ENCODE data around the gene GMIP. TPM values are rescaled to one million over a fixed set of nuclear protein-coding genes. Genes with fewer than 3 reads are reported as not detected.
A peak's percentile ranks its signal among the peaks of the same experiment; 100 is the strongest.

GMIP gene
- total and polyA plus RNA-seq, 2 of the 4 experiments (the other 2 are of a cell fraction): 4.1 to 11.0 TPM

- peak overlapping the region; percentile 78; the same call in 1 of the 2 replicates for H3K4me3 ChIP-seq (ENCODE audit: insufficient read depth, low read depth, low read length)
- POLR2A ChIA-PET (ENCODE audit: unreplicated experiment): no interaction called here
- ATAC-seq (ENCODE audit: low read depth) (no peak), DNase-seq (no peak)
- TF ChIP-seq NFE2L2 (IDR thresholded peaks at IDR 0.05; ENCODE audit: low read depth, low read length) (no peak), POLR2A (IDR thresholded peaks at IDR 0.05; ENCODE audit: low read depth, low read length) (no peak), RFX5 (IDR thresholded peaks at IDR 0.05; ENCODE audit: low read depth, low read length) (no peak), SMC3 (IDR thresholded peaks at IDR 0.05; ENCODE audit: low read depth, low read length) (no peak)
- H3K18ac ChIP-seq (ENCODE audit: low read depth, low read length): no peak overlapping the region
- no peak overlapping the region for H3K27ac ChIP-seq (ENCODE audit: insufficient read depth, low read length)
- H3K4me2 ChIP-seq (ENCODE audit: low read depth, low read length): peak overlapping the region; percentile 92
- H3K79me1 ChIP-seq (ENCODE audit: low read depth in 1 of 2, low read length in 2 of 2): peaks cover 20 to 42% of the 10 kb centered on the region in 2 experiments
- H3K36me3 ChIP-seq (ENCODE audit: control insufficient read depth, insufficient read depth, low read length): peaks cover 24% of the 10 kb centered on the region
- H3K14ac ChIP-seq (replicated peaks; ENCODE audit: low read depth, low read length): 0 out of 2 replicates have a peak overlapping the region, but pooled peaks have one; percentile 4
- peak overlapping the region; percentile 76 for H2AK9ac ChIP-seq (replicated peaks; ENCODE audit: low read depth, low read length, poor library complexity)
- dilution Hi-C loops (cut with HindIII; ENCODE audit: low sequenced_read_pairs, unreplicated experiment): no loop called here
- H3K9me1 ChIP-seq (ENCODE audit: insufficient read depth, low read length): peaks cover 22% of the 10 kb centered on the region
- in situ Hi-C loops (cut with MboI; ENCODE audit: low sequenced_read_pairs): no loop called here
- no peak overlapping the region for H2BK15ac ChIP-seq (ENCODE audit: low read depth, low read length)
- no peak overlapping the region for H2AFZ ChIP-seq (replicated peaks; ENCODE audit: low read length, poor library complexity)
- H2BK5ac ChIP-seq (ENCODE audit: low read depth, low read length, poor library complexity, severe bottlenecking): no peak overlapping the region
- no peak overlapping the region for H4K91ac ChIP-seq (ENCODE audit: insufficient read depth, low read depth, low read length)
- no peaks in the 10 kb centered on the region for H3K27me3 ChIP-seq (ENCODE audit: control insufficient read depth, insufficient read depth, low read length)
- H3K9me3 ChIP-seq (ENCODE audit: control insufficient read depth, insufficient read depth, low read length): no peaks in the 10 kb centered on the region
- no peak overlapping the region for H2BK120ac ChIP-seq (ENCODE audit: low read depth, low read length)
- intact Hi-C loops (cut with micrococcal nuclease): loop anchor here (2.0 kb wide), 1 partner anchor 114 kb away; no protein-coding TSS in a partner anchor
- H2BK20ac ChIP-seq (ENCODE audit: low read depth, low read length): no peak overlapping the region
- peak overlapping the region; percentile 76 for H3K23ac ChIP-seq (ENCODE audit: low read depth, low read length)
- no peak overlapping the region for H3K56ac ChIP-seq (ENCODE audit: extremely low read depth, insufficient read depth, low read length)
- H4K8ac ChIP-seq (ENCODE audit: low read depth in 2 of 2, low read length in 2 of 2): no peak overlapping the region
- peaks cover 38% of the 10 kb centered on the region for H4K20me1 ChIP-seq (ENCODE audit: insufficient read depth, low read length)
- no TSS peak for BruUV-seq (replicated peaks)
- H2AK5ac ChIP-seq (ENCODE audit: low read depth, low read length): peak overlapping the region; percentile 71; the same call in 1 of the 2 replicates
- peaks cover 7% of the 10 kb centered on the region; the same call in 1 of the 2 replicates for H3K4me1 ChIP-seq (ENCODE audit: control insufficient read depth, insufficient read depth, low read length)
- WGBS, 2 experiments (ENCODE audit: extremely low coverage in 2 of 2, insufficient read length in 1 of 2): 72% methylated on average over 6 of the region's 8 CpGs; no CpG with 5 or more reads in 1 of the 2 experiments
- H3K9ac ChIP-seq (ENCODE audit: low read depth, low read length): peak overlapping the region; percentile 62; the same call in 1 of the 2 replicates
- H3K4ac ChIP-seq (ENCODE audit: low read depth, low read length): no peak overlapping the region
- CTCF ChIA-PET: no interaction called here
- H4K5ac ChIP-seq (ENCODE audit: low read depth, low read length): no peak overlapping the region
These were observed 18.9 kb upstream of the GMIP start for GRCh38 chr19:19662344-19662743.
